NCI-H69 (cell line): ENCODE data around the gene TTC32.

Experiments used
- DNase-seq: peaks from one replicate; lab custom pipeline; 2025; lab: John Stamatoyannopoulos, UW

TTC32 gene

GRCh38 chr2:19850056-19851050, 51.4 kb downstream of the TTC32 start:
- DNase-seq: no peak

GRCh38 chr2:19848952-19849351, 52.8 kb downstream of the TTC32 start:
- no peak for DNase-seq

DNA sequence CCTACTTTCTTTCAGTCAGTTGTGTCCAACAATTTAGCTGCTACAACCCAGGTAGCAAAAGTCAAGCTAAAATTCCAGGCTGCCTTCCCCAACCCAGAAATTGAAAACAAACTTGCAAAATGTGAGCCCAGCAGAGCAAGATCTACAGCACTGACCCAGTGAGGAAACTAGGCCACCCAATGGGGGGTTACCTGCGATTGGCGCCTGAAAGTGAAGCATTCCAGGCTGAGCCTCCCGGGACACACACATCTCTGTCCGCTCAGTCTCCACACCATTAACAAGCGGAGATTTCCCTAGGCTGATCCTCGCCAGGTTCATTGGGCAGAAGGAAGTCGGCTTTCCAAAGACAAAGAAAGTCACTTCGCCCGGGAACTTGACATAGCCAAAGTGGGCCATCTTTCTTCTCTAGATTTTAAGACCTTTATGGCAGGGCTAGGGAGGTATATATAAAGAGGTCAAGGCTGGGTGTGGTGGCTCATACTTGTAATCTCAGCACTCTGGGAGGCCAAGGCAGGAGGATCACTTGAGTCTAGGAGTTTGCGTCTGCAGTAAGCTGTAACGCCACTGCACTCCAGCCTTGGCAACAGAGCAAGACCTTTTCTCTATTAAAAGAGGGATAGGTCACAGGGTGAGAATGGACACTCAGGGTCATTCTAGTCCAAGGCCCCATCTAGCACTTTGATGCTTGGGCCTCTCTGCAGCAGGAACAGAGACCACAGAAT, 53.6 kb downstream of the TTC32 start:
- no peak for DNase-seq

GRCh38 chr2:19847486-19847885, 54.3 kb downstream of the TTC32 start:
- no peak for DNase-seq
